Activated CD4-positive, alpha-beta T cell treated with anti-CD3 and anti-CD28 coated beads for 48 hours (primary cell): Measurements from ENCODE around the gene AKT2.
A peak's percentile ranks its signal among the peaks of the same experiment; 100 is the strongest.
"Not testable (repeated sequence)": the region's sequence is repeated elsewhere in the genome, so short reads cannot be mapped to it uniquely, and the experiment has no call there.

ENCODE experiments used
- DNase-seq: peaks from one replicate; pipeline ENCODE4 v3.0.0-alpha.2; 2020

Gene AKT2

DNA sequence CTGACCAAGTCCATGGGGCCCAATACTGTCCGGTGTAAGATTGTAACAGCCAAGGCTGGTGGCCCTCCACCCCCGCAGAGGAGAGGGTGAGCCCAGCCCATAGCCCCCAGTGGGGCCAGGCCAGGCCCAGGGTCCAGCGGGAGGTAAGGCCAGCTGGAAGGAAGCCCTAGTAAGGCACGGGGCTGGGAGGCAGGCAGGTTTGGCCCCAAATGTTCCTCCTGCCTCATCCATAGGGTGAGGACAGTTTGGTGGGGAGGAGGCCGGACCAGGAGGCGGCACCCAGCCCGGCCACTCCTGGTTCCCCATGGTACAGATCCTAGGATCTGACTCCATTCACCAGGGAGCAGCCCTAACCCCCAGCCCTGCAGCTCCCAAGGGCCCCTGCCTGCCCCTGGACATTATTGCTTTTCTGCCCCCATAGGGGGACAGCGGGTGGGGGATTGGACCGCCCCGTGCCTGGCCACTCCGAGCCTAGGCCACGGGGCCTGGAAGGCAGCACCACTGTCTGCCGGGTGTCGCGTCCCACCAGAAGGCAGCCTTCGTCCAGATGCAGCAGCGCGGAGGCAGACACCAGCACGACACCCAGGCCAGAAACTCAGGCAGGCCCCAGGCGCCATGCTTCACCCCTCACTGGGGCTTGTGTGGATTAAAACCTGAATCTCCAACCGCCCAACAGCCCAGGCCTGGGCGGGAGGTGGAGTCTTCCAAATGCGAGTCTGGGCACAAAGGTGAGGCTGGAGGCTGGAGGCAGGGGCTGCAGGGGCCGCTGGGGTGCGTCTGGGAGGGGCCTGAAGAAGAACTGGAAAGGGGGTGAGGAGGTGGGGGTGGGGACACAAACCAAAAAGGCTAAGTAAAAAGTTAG lies 52.0 kb downstream of the AKT2 start:
- DNase-seq: no peak

DNA sequence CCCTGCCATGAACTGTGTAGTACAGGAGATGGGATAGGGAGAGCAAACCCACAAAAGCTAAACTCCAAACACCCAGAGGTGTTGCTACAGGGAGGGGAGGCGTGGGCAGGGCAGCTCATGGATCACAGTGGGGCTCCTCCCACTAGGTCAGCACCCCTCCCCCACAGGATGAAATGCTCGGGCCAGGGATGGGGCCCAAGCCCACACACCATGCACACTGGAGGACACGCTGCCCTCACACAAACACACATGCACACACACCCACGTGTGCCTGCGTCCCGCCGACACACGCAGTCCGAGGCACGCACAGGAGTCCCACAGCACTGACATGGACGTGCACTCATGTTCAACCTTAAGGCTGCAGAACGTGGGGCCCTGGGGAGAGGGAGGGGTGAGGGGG lies 52.7 kb downstream of the AKT2 start:
- DNase-seq: no peak

DNA sequence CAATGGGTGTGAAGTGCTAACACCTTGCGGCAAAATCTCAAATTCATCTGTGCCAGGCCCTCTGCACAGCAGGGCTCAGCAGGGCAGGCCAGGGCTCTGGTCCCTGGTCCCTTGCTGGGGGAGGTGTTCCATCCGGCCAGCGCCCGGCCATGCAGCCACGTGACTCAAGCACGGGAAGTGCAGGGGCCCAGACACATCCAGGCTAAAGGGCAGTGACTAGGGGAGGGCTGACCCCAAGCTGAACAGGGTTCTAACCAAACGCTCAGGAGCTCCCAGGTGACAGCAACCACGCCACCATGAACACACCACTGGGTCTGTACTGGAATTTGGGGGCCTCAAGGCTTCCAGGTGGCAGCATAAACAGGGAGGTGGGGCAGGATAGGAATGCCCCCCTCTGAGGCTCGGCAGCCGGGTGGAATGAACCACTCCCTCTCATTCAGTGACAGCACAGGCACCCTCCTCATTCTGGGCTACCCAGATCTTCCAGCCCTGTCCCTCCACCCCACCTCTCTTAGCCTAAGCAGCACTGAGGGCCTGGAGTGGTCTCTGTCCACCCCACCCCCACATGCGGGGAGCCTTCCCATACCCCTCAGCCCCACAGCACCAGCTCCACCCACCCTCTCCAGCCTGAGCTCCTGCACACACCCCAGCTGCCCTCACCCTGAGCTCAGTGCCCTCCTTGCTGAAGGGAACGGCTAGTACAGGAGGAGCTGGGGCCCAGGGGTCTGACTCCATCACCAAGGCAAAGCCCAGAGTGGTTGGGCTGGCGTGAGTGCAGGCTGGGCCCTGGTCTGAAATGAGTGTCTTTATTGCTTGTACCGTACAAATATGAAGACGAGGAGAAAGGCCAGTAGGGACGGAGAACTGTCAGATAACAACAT lies 53.4 kb downstream of the AKT2 start:
- no peak for DNase-seq

DNA sequence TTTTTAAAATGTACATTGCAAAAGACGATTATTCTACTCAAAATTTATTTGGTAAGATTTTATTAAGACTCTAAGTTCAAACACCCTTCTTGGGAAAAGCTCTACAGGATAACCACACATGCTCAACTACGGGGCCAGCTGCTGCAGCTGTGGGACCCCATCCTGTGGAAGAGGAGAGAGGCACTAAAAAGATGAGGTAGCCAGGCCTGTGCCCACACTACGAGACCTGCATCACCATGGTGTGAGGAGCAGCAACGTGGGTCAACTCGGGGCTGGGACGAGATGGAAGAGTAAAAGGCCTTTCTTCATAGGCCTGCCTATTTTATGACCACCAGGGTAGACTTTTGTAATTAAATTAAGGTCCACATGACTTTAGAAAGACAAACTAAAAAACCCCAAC lies 54.1 kb downstream of the AKT2 start:
- no peak for DNase-seq

DNA sequence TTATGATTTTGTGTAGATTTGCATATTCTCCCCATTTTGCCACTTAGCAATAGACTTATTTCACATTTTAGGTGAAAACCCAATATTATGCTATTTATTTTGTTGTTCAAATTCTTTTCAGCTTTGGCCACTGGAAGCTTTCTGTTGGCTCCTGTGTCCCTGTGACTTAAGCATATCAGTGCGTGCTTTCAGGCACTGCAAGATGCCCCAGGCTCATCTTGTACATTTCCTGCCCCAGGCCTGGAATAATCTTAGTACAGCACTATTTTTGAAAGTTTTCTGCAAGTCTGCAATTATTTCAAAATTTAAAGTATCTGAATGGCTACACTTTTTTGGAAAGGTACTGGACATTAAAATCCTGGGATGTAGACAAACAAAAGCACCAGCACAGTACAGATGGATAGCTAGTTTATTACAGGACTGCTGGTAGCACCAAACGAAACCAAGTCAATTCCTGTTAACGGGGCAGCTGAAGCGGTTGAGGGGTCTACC lies 55.2 kb downstream of the AKT2 start:
- no peak for DNase-seq

DNA sequence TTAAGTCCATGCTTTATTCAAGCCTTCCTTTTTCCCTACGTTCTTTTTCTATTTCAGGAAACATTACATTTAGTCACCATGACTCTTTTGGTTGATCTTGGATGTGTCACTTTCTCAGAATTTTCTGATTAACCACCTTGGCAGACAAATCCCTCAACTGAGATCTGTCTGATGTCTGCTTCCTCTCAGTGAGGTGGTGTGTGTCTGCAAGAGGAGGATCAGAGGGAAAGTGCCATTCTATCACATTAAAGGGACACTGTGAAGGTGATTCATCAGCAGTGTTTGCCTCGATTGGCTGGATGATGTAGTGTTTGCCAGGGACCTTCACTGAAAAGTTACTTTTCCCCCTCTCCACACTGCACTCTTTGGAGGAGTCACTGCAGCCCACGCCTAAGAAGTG lies 55.7 kb downstream of the AKT2 start:
- peak; percentile 43 for DNase-seq

DNA sequence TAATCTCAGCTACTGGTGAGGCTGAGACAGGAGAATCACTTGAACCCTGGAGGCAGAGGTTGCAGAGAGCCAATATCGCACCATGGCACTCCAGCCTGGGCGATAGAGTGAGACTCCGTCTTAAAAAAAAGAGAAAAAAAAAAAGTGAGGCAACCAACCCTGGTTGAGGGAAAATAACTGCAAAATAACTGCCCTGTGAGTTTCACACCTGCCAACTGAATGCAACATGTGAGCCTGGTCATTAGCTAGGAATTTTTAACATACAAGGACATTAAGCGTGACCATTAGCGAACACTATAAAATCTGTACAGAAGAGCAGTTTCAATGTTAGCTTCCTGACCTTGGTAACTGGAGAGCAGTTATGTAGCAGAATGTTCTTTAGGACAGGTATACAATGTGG lies 56.3 kb downstream of the AKT2 start:
- no peak for DNase-seq

DNA sequence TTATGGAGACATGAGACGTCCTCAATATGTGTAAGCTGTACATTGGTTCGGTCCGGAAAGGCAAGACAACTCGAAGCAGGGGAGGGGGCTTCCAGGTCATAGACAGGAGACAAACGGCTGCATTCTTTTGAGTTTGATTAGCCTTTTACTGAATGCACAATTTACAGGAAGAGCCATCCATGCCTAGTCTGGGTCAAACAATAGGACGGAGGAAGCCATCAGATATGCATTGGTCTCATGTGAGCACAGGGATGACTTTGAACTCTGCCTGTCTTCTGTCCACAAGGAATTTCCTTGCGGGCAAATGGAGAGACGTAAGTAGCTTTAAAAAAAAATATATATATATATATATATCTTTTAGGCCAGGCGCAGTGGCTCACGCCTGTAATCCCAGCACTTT lies 56.8 kb downstream of the AKT2 start:
- no peak for DNase-seq

DNA sequence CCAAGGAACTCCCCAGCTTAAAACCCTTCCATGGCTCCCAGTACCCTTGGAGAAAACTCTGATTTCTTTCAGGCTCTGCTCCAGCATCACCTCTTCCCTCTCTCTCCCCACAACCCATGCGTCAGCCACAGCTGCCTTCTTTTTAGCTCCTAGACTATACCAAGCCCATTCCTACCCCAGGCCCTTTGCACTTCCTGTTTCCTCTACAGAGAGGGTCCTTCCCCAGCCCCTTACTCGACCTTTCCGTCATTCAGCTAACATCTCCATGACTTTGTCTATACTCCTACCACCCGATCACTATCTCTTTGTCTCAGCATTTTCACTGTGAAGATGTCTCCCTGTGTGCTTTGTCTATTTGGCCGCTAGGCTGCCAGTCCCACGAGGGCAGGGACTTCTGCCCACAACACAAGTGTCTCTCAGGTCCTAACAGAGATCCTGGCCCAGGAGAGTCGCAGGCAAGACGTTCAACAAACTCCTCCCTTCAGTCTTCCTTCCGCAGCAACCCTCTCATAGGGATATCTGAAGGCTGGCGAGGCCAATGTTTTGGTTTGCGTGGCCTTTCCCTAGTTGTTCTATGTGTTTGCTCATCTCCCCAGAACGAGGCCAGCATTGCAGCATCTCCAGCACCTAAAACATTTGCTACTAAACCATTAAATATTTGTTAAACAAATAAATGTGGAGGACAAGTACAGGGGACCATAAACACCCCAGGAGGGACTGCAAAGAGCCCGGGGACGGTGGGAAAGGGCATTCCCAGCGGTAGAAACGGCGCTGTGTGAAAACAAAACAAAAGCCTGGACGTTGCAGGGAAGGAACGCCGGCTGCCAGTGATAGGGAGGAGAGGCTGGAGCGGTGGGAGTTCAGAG lies 59.5 kb downstream of the AKT2 start:
- no peak for DNase-seq

DNA sequence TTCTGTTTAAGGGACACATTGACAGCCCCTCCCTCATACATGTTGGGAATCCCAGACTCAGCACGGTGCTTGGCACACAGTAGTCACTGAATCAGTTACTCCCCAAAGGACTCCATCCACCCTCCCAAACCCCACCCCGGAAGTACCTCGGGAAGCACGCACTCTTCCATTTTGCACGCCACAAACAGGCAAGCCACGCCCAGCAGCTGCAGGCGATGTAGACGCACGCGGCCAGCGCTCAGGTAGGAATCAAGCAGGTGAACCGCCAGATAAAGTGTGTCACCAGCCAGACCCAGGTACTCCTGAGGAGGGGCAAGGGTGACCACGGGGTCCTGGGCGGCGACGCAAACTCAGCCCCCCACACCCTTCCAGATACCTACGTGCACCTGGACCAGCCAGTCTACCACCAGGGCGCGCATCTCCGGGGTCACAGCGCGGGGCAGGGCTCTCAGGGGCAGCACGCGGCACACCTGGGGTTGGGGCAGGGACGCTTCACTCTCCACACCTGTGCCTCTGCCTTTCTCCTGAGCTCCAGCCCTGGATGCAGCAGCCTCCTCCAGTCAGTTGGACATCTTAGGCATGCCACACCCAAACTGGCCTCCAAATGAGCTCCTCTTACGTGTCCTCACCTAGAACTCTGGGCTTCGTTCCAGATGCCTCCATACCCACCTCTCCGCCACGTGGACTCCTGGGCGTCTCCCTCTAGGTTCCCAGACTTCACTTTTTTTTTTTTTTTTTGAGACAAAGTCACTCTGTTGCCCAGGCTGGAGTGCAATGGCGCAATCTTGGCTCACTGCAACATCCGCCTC lies 60.6 kb downstream of the AKT2 start:
- DNase-seq: no peak

DNA sequence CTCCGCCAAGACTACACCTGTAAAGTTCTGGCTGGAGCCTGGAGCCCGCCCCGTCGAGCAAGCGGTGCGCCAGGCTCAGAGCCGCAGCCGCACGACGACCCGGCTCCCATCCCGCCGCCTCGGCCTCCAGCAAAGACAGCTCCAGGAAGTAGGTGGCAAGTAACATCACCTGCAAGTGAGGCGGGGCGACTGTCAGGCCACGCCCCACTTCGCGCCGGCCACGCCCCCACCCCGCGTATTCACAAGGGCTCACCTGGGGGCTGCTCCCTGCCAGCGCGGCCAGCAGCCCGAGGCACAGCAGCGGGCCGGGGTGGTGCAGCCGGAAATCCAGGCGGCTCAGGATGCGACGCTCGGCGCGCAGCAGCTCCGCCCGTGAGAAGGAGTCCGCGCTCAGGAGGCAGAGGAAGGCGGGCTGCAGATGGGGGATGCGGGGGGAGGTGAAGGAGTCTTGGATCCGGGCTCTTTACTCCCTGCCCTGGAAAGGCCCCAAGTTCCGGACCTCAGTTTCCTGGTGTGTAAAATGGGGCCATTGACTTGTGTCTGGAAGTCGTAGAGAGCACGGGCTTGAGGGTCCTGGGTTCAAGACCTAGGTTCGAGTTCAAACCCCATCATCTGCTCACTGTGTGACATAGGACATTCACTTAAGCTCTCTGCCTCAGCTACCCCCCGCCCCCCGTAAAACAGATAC lies 61.9 kb downstream of the AKT2 start:
- DNase-seq: peak; percentile 49

DNA sequence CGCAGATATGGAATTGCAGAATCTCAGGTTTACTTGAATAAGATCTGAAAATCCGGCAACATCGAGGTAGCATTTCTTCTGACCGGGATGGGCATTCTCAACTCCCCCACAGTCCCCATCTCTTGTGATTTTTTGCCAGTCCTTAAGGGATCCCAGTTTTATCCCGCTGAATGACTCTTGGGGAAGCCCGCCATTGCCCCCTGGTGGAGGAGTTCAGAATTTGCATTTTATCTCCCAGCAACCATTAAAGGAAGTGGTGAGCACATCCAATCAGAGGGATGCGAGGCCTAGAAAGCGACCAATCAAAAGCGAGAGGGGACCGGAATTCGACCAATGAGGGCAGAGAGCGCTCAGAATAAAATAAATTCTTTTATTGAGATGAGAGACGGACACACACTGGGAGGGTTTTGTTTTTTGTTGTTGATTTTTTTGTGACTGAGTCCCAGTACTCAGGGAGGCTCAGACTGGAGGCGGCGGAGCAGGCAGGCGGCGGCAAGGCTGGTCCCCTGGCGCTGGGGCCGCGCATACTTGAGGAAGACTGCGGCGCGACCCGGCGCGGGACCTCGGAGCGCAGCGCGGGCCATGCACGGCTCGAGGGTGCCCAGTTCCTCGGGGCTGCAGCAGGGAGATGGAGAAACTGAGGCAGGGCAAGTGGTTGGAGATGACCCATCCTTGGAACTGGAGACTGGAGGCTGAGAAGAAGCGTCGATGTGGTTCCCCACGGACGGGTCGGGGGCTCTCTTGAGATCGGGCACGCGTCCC lies 63.1 kb downstream of the AKT2 start:
- peak; percentile 82 for DNase-seq

DNA sequence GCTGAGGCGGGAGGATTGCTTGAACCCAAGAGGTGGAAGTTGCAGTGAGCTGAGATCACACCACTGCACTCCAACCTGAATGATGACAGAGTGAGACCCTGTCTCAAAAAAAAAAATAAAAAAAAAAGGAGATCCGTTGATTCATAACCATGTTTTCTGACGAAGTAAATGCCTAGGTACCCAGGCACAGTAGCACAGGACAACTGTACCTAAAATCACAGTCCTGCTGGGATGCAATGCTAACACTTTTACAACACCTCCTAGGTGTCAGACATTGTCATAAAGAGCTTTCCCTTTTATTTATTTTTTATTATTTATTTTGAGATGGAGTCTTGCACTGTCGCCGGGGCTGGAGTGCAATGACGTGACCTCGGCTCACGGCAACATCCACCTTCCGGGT lies 64.5 kb downstream of the AKT2 start:
- DNase-seq: no peak

DNA sequence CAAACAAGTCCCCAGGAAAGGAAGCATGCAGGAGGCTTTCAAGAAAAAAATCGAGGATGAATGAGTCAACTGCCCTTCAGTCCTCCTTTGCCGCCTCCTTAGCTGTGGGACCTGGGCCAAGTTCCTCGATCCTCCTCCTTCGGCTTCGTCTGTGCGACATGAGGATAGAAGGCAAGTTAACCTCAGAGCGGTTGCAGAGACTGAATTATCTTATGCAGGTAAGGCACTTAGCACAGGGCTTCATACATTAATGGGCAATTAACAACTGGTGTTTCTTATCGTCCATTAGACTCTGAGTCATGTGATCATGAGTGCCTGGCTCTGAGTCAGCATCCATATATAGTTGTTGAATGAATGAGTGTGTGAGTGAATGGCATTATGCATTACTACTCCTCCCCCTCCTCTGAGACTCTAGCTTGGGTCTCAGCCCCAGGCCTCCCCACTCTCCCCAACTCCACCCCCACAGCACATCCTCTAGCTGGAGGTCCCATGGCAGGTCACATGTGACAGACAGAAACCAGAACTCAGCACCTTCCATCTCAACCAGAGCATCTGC lies 65.3 kb downstream of the AKT2 start:
- DNase-seq: no peak

DNA sequence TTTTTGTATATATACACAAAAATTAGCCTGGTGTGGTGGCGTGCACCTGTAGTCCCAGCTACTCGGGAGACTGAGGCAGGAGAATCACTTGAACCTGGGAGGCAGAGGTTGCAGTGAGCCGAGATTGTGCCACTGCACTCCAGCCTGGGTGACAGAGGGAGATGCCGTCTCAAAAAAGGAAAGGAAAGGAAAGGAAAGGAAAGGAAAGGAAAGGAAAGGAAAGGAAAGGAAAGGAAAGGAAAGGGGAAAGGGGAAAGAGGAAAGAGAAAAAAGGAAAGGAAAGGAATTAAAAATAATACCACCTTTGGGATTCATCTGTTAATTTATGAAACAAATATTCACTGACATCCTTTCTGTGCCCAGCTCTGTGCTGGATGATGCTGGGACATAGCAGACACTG lies 66.1 kb downstream of the AKT2 start:
- DNase-seq: not testable (repeated sequence)

DNA sequence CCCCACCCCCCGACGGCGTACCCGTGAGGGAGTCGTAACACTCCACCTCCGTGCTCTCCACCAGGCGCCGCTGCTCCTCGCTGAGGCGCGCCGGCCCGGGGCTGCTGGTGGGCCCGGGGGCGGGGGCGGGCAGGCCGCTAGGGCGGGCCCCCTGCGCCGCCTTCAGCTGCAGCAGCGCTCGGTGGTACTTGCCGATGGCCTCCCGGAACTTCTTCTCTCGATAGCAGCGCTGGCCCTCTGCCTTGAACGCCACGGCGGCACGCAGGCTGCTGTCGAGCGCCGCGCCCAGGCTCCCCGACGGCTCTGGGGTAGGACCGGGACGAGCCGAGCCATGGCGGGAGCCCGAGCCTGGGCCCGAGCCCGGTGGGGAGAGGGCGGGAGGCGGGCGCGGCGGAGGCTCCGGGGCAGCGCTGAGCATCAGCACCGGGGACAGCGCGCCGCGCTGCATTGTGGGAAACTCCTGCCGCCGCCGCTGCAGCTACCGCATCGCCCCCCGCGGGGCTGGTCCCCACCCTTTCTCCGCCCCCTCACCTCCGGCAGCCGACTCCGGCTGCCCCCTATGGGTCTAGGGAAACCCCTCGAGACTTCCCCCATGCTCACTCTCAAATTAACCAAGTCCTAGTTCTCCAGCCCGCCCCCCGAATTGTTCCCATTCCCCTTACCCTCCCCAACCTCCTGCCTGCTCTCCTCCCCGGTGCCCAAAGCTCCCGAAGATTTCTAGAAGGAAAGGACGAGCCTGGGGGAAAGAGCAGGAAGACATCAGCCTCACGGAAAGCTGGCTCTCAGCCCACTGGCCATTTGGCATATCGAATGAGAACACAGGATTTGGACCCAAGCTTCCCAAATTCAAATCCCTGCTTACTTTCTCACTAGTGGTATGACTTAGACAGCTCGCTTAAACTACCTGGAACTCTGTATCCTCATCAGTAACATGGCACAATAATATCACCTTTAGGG lies 66.9 kb downstream of the AKT2 start, which contains the start of gene TTC9B:
TSS of gene TTC9B (minus strand) at position 451 of the 957 bp plus-strand sequence. CDS start at position 448, 3 bp downstream.
- DNase-seq: peak; percentile 63

DNA sequence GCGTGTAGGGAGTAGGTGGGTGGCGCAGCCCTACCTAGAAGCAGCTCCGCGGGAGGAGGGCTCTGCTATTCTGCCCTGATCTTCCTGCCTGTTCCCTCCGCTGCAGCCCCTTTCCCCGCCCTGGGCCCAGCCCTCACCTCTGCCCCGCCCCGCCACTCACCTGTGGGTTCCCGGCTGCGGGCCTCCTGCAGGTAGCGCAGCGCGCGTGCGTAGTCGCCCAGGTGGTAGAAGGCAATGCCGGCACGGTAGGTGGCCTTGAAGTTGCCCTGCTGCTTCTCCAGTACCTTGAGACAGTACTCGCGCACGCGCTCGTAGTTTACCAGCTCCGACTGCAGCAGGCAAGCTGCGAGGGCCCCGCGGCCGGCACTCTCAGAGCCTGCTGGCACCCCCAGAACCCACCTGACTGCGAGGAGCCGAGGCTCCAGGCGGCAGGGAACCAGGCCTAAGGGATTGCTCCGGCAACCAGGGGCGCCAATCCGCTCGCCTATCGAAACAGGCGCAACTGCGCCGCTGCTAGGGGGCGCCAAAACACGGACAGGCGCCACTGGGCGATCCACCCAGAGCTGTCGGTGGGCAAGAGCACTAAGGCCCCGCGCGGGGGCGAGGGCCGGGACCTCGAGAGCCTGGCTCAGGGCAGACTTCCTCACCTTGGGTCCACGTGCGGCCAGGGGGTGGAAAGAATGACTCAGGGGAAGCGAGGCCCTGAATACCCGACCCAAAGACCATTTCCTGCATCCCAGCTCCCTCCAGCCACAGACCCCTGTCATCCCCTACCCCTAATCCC lies 67.9 kb downstream of the AKT2 start:
- peak; percentile 41 for DNase-seq

DNA sequence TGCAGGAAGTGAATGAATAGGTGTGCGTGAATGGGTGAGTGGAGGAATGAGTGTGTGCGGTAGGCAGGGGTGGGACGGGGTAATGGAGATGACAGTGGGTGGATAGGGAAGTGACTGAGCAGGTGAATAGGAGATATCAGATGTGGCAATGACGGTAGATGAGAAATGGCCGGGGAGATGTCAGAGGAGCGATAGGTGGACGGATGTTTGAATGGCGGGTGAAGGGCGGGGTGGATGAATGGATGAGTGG lies 68.4 kb downstream of the AKT2 start:
- DNase-seq: peak; percentile 36
